GM13977 (cell line): Measurements from ENCODE around the gene FAM50A.

Experiments
- DNase-seq: peaks from one replicate; pipeline ENCODE4 v3.0.0; 2012; ENCODE audit warnings: low spot score
- CTCF ChIP-seq: IDR thresholded peaks from 2 replicates; pipeline ENCODE4 v1.5.1; 2012; ENCODE audit warnings: mild to moderate bottlenecking, control low read depth; ENCODE audit not compliant: insufficient read depth; ENCODE audit errors: extremely low read depth, missing control alignments
- in situ Hi-C: fragments of 300-500 bp; cut with MboI; formaldehyde crosslinking; loops from one replicate; pipeline ENCODE4 v1.12.0; 2022; ENCODE audit warnings: low sequenced_read_pairs, low pct_unique_long_range_greater_than_20kb, mixed read lengths, inconsistent platforms; ENCODE audit not compliant: unreplicated experiment

The FAM50A gene

GRCh38 chrX:154444755-154445246, 860 bp downstream of the FAM50A start:
- DNase-seq, result no peak
- in situ Hi-C loops, result no loop called here
- no peak for TF ChIP-seq CTCF

GRCh38 chrX:154445776-154446175, 1.8 kb downstream of the FAM50A start:
- TF ChIP-seq CTCF, result no peak
- in situ Hi-C loops, result no loop called here

GRCh38 chrX:154446430-154446829, 2.5 kb downstream of the FAM50A start:
- no peak for TF ChIP-seq CTCF
- in situ Hi-C loops, result no loop called here
- DNase-seq, result no peak

More at GRCh38 chrX:154445776-154446175, 1.8 kb downstream of the FAM50A start:
- DNase-seq, result no peak

GRCh38 chrX:154448484-154448883, 4.5 kb downstream of the FAM50A start:
- no peak for DNase-seq
- TF ChIP-seq CTCF, result no peak
- in situ Hi-C loops, result no loop called here

GRCh38 chrX:154449618-154450017, 5.7 kb downstream of the FAM50A start:
- no peak for DNase-seq
- TF ChIP-seq CTCF, result no peak
- in situ Hi-C loops, result no loop called here

GRCh38 chrX:154450312-154450711, 6.4 kb downstream of the FAM50A start:
- no peak for TF ChIP-seq CTCF

GRCh38 chrX:154452823-154453222, 8.9 kb downstream of the FAM50A start:
- DNase-seq, result no peak
- in situ Hi-C loops, result no loop called here
- no peak for TF ChIP-seq CTCF

More at GRCh38 chrX:154450312-154450711, 6.4 kb downstream of the FAM50A start:
- DNase-seq, result no peak
- in situ Hi-C loops, result no loop called here
